Skeletal muscle cell (primary cell): Measurements from ENCODE around the gene FANCD2.
"Not testable (repeated sequence)": the region's sequence is repeated elsewhere in the genome, so short reads cannot be mapped to it uniquely, and the experiment has no call there.

ENCODE experiments used
- DNase-seq: peaks from one replicate; pipeline ENCODE4 v3.0.0-alpha.2; 2010; ENCODE audit warnings: low read depth
- H3K4me3 ChIP-seq: 2 replicates; pipeline ENCODE4 v1.5.1; 2011; ENCODE audit warnings: low read depth, mild to moderate bottlenecking, control low read depth, low read length, moderate library complexity

FANCD2 gene

GRCh38 chr3:10011631-10012030 is 14.6 kb upstream of the FANCD2 start:
- peak overlapping the region; percentile 72 for H3K4me3 ChIP-seq
- no peak for DNase-seq

- DNase-seq = no peak
These were observed 14.1 kb upstream of the FANCD2 start for GRCh38 chr3:10012106-10012505.

GRCh38 chr3:10015461-10015904 is 10.8 kb upstream of the FANCD2 start:
- DNase-seq = peak; percentile 97
- H3K4me3 ChIP-seq = no peak overlapping the region

More at GRCh38 chr3:10012106-10012505, 14.1 kb upstream of the FANCD2 start:
- no peak overlapping the region for H3K4me3 ChIP-seq

GRCh38 chr3:10017636-10018292 is 8.5 kb upstream of the FANCD2 start:
- H3K4me3 ChIP-seq = no peak overlapping the region
- no peak for DNase-seq

GRCh38 chr3:10018806-10019205 is 7.4 kb upstream of the FANCD2 start:
- H3K4me3 ChIP-seq, DNase-seq: not testable (repeated sequence)

- DNase-seq = no peak
- H3K4me3 ChIP-seq = no peak overlapping the region
These were observed 6.9 kb upstream of the FANCD2 start for GRCh38 chr3:10019326-10019725.

- no peak overlapping the region for H3K4me3 ChIP-seq
- no peak for DNase-seq
These were observed 4.1 kb upstream of the FANCD2 start for GRCh38 chr3:10021856-10022775.

GRCh38 chr3:10023587-10024310 is 2.5 kb upstream of the FANCD2 start:
- H3K4me3 ChIP-seq = no peak overlapping the region
- no peak for DNase-seq

- DNase-seq = no peak
- H3K4me3 ChIP-seq = peak overlapping the region; percentile 92
These were observed 793 bp upstream of the FANCD2 start for GRCh38 chr3:10025205-10026083.

GRCh38 chr3:10041034-10041433 is 14.8 kb downstream of the FANCD2 start:
- no peak overlapping the region for H3K4me3 ChIP-seq
- no peak for DNase-seq

- DNase-seq = no peak
- no peak overlapping the region for H3K4me3 ChIP-seq
These were observed 21.6 kb downstream of the FANCD2 start for GRCh38 chr3:10047876-10048275.

GRCh38 chr3:10053054-10053453 is 26.8 kb downstream of the FANCD2 start:
- not testable (repeated sequence) for DNase-seq, H3K4me3 ChIP-seq

- no peak for DNase-seq
- no peak overlapping the region for H3K4me3 ChIP-seq
These were observed 28.9 kb downstream of the FANCD2 start for GRCh38 chr3:10055097-10055496.

GRCh38 chr3:10070077-10070476 is 43.8 kb downstream of the FANCD2 start:
- not testable (repeated sequence) for DNase-seq, H3K4me3 ChIP-seq

- H3K4me3 ChIP-seq = no peak overlapping the region
- no peak for DNase-seq
These were observed 48.4 kb downstream of the FANCD2 start for GRCh38 chr3:10074666-10075065.

- no peak overlapping the region for H3K4me3 ChIP-seq
- no peak for DNase-seq
These were observed 55.6 kb downstream of the FANCD2 start for GRCh38 chr3:10081871-10082270.

- DNase-seq = no peak
- no peak overlapping the region for H3K4me3 ChIP-seq
These were observed 59.5 kb downstream of the FANCD2 start for GRCh38 chr3:10085738-10086137.

GRCh38 chr3:10088256-10088655 is 62.0 kb downstream of the FANCD2 start:
- no peak for DNase-seq

GRCh38 chr3:10090179-10090578 is 63.9 kb downstream of the FANCD2 start:
- no peak overlapping the region for H3K4me3 ChIP-seq
- no peak for DNase-seq

More at GRCh38 chr3:10088256-10088655, 62.0 kb downstream of the FANCD2 start:
- no peak overlapping the region for H3K4me3 ChIP-seq
